ENCODE results near the gene CEP120. TPM values are rescaled to one million over a fixed set of nuclear protein-coding genes. Genes with fewer than 3 reads are reported as not detected.

The CEP120 gene
- total RNA-seq, 3 donors from 2014 or later = 18.0 to 20.6 (median 18.1) TPM

- no peaks in the 10 kb centered on the region for H3K9me3 Mint-ChIP-seq
- H3K4me1 Mint-ChIP-seq (ENCODE audit: low read depth) = no peaks in the 10 kb centered on the region
- no peaks in the 10 kb centered on the region for H3K27me3 Mint-ChIP-seq (ENCODE audit: low read depth)
- DNase-seq (no peak), ATAC-seq (no peak)
- no peak overlapping the region for H3K4me3 Mint-ChIP-seq
- peaks cover 30% of the 10 kb centered on the region for H3K36me3 Mint-ChIP-seq (ENCODE audit: insufficient read depth)
Observed at GRCh38 chr5:123389794-123390193, 33.4 kb downstream of the CEP120 start.

- no peak for ATAC-seq
- H3K36me3 Mint-ChIP-seq (ENCODE audit: insufficient read depth) = peaks cover 36% of the 10 kb centered on the region
Observed at GRCh38 chr5:123387313-123387712, 35.9 kb downstream of the CEP120 start.

GRCh38 chr5:123382252-123382651 lies 41.0 kb downstream of the CEP120 start:
- Mint-ChIP-seq H3K36me3 (ENCODE audit: insufficient read depth) (peaks cover 41% of the 10 kb centered on the region), H3K27me3 (ENCODE audit: low read depth) (no peaks in the 10 kb centered on the region), H3K4me3 (no peak overlapping the region), H3K9me3 (no peaks in the 10 kb centered on the region), H3K4me1 (ENCODE audit: low read depth) (no peaks in the 10 kb centered on the region)
- DNase-seq (no peak), ATAC-seq (no peak)

More at GRCh38 chr5:123387313-123387712, 35.9 kb downstream of the CEP120 start:
- no peak for DNase-seq
- Mint-ChIP-seq H3K27me3 (ENCODE audit: low read depth) (no peaks in the 10 kb centered on the region), H3K4me3 (no peak overlapping the region), H3K9me3 (no peaks in the 10 kb centered on the region), H3K4me1 (ENCODE audit: low read depth) (no peaks in the 10 kb centered on the region)

- H3K9me3 Mint-ChIP-seq = no peaks in the 10 kb centered on the region
- H3K27me3 Mint-ChIP-seq (ENCODE audit: low read depth) = no peaks in the 10 kb centered on the region
- H3K4me3 Mint-ChIP-seq = no peak overlapping the region
- peak; percentile 18 for DNase-seq
- H3K4me1 Mint-ChIP-seq (ENCODE audit: low read depth) = peaks cover 3% of the 10 kb centered on the region
- H3K36me3 Mint-ChIP-seq (ENCODE audit: insufficient read depth) = peaks cover 51% of the 10 kb centered on the region
- ATAC-seq = no peak
Observed at GRCh38 chr5:123371575-123372179, 51.5 kb downstream of the CEP120 start.

- Mint-ChIP-seq H3K4me3 (no peak overlapping the region), H3K27me3 (ENCODE audit: low read depth) (no peaks in the 10 kb centered on the region), H3K36me3 (ENCODE audit: insufficient read depth) (peaks cover 41% of the 10 kb centered on the region), H3K9me3 (no peaks in the 10 kb centered on the region), H3K4me1 (ENCODE audit: low read depth) (peaks cover 3% of the 10 kb centered on the region)
- ATAC-seq = no peak
- no peak for DNase-seq
Observed at GRCh38 chr5:123369371-123369968, 53.7 kb downstream of the CEP120 start.

GRCh38 chr5:123367739-123368138 lies 55.5 kb downstream of the CEP120 start:
- H3K36me3 Mint-ChIP-seq (ENCODE audit: insufficient read depth) = peaks cover 33% of the 10 kb centered on the region
- H3K27me3 Mint-ChIP-seq (ENCODE audit: low read depth) = no peaks in the 10 kb centered on the region
- H3K4me3 Mint-ChIP-seq = no peak overlapping the region
- ATAC-seq (no peak), DNase-seq (no peak)
- no peaks in the 10 kb centered on the region for H3K9me3 Mint-ChIP-seq
- peaks cover 3% of the 10 kb centered on the region for H3K4me1 Mint-ChIP-seq (ENCODE audit: low read depth)

- no peaks in the 10 kb centered on the region for H3K4me1 Mint-ChIP-seq (ENCODE audit: low read depth)
- H3K4me3 Mint-ChIP-seq = no peak overlapping the region
- ATAC-seq (no peak), DNase-seq (no peak)
- H3K36me3 Mint-ChIP-seq (ENCODE audit: insufficient read depth) = peaks cover 34% of the 10 kb centered on the region
- no peaks in the 10 kb centered on the region for H3K27me3 Mint-ChIP-seq (ENCODE audit: low read depth)
- no peaks in the 10 kb centered on the region for H3K9me3 Mint-ChIP-seq
Observed at GRCh38 chr5:123365156-123365555, 58.0 kb downstream of the CEP120 start.

- ATAC-seq (no peak), DNase-seq (no peak)
- Mint-ChIP-seq H3K4me3 (no peak overlapping the region), H3K27me3 (ENCODE audit: low read depth) (no peaks in the 10 kb centered on the region), H3K9me3 (no peaks in the 10 kb centered on the region), H3K36me3 (ENCODE audit: insufficient read depth) (peaks cover 38% of the 10 kb centered on the region), H3K4me1 (ENCODE audit: low read depth) (no peaks in the 10 kb centered on the region)
Observed at GRCh38 chr5:123364441-123365155, 58.6 kb downstream of the CEP120 start.

- Mint-ChIP-seq H3K36me3 (ENCODE audit: insufficient read depth) (peaks cover 47% of the 10 kb centered on the region), H3K4me1 (ENCODE audit: low read depth) (no peaks in the 10 kb centered on the region), H3K4me3 (no peak overlapping the region), H3K9me3 (peaks cover 3% of the 10 kb centered on the region), H3K27me3 (ENCODE audit: low read depth) (no peaks in the 10 kb centered on the region)
- no peak for ATAC-seq
- no peak for DNase-seq
Observed at GRCh38 chr5:123360910-123361309, 62.3 kb downstream of the CEP120 start.

GRCh38 chr5:123360201-123360571 lies 63.0 kb downstream of the CEP120 start:
- Mint-ChIP-seq H3K9me3 (peaks cover 3% of the 10 kb centered on the region), H3K27me3 (ENCODE audit: low read depth) (no peaks in the 10 kb centered on the region), H3K4me3 (no peak overlapping the region), H3K36me3 (ENCODE audit: insufficient read depth) (peaks cover 46% of the 10 kb centered on the region), H3K4me1 (ENCODE audit: low read depth) (no peaks in the 10 kb centered on the region)
- no peak for ATAC-seq
- no peak for DNase-seq

GRCh38 chr5:123359454-123360200 lies 63.6 kb downstream of the CEP120 start:
- DNase-seq (no peak), ATAC-seq (no peak)
- Mint-ChIP-seq H3K27me3 (ENCODE audit: low read depth) (no peaks in the 10 kb centered on the region), H3K9me3 (peaks cover 3% of the 10 kb centered on the region), H3K4me3 (no peak overlapping the region), H3K4me1 (ENCODE audit: low read depth) (no peaks in the 10 kb centered on the region), H3K36me3 (ENCODE audit: insufficient read depth) (peaks cover 47% of the 10 kb centered on the region)

- no peak for ATAC-seq
Observed at GRCh38 chr5:123358751-123359150, 64.5 kb downstream of the CEP120 start.

GRCh38 chr5:123358304-123358703 lies 64.9 kb downstream of the CEP120 start:
- DNase-seq (no peak), ATAC-seq (no peak)
- Mint-ChIP-seq H3K4me3 (no peak overlapping the region), H3K9me3 (peaks cover 3% of the 10 kb centered on the region), H3K27me3 (ENCODE audit: low read depth) (no peaks in the 10 kb centered on the region), H3K36me3 (ENCODE audit: insufficient read depth) (peaks cover 47% of the 10 kb centered on the region), H3K4me1 (ENCODE audit: low read depth) (no peaks in the 10 kb centered on the region)

More at GRCh38 chr5:123358751-123359150, 64.5 kb downstream of the CEP120 start:
- Mint-ChIP-seq H3K4me1 (ENCODE audit: low read depth) (no peaks in the 10 kb centered on the region), H3K4me3 (no peak overlapping the region), H3K36me3 (ENCODE audit: insufficient read depth) (peaks cover 47% of the 10 kb centered on the region), H3K9me3 (peaks cover 3% of the 10 kb centered on the region), H3K27me3 (ENCODE audit: low read depth) (no peaks in the 10 kb centered on the region)
- no peak for DNase-seq

- ATAC-seq (no peak), DNase-seq (no peak)
- no peaks in the 10 kb centered on the region for H3K9me3 Mint-ChIP-seq
- no peaks in the 10 kb centered on the region for H3K27me3 Mint-ChIP-seq (ENCODE audit: low read depth)
- no peak overlapping the region for H3K4me3 Mint-ChIP-seq
- H3K4me1 Mint-ChIP-seq (ENCODE audit: low read depth) = no peaks in the 10 kb centered on the region
- H3K36me3 Mint-ChIP-seq (ENCODE audit: insufficient read depth) = peaks cover 24% of the 10 kb centered on the region
Observed at GRCh38 chr5:123351820-123352219, 71.4 kb downstream of the CEP120 start.

Data from activated T-cell treated with anti-CD3 and anti-CD28 coated beads, Interleukin-2, amount 50 U/mL, for 4 hours (primary cell).